GM12878 (cell line): Measurements from ENCODE around the gene SFXN5. TPM values are rescaled to one million over a fixed set of nuclear protein-coding genes. Genes with fewer than 3 reads are reported as not detected.

Experiments
- ATAC-seq: fragments of 200-7000 bp; cut with Tn5 transposase; 3 replicates; pipeline ENCODE4 v1.9.1; 2020; ENCODE audit warnings: mild to moderate bottlenecking, moderate library complexity
- BruUV-seq: library from RNA; stranded (reverse); fragments of 400-500 nt; replicated peaks from 2 replicates; lab custom pipeline; 2021; lab: Mats Ljungman, UMichigan
- CTCF ChIA-PET: fragments of 300-600 bp; sonication (Branson Sonifier 250); formaldehyde crosslinking; extraction: SDS; loops from one replicate; lab custom pipeline; 2021; ENCODE audit warnings: inconsistent platforms; lab: Yijun Ruan, JAX
- POLR2A ChIA-PET: fragments of 350-600 bp; formaldehyde crosslinking; extraction: SDS; loops from one replicate; lab custom pipeline; 2021; ENCODE audit warnings: inconsistent platforms; lab: Charles Lee
- RAD21 ChIA-PET: fragments of 300-600 bp; sonication (Branson Sonifier 250); formaldehyde crosslinking; loops from one replicate; lab custom pipeline; 2023; ENCODE audit warnings: antibody characterized with exemption; ENCODE audit not compliant: unreplicated experiment; lab: Charles Lee
- SMC1A ChIA-PET: fragments of 300-600 bp; sonication (Branson Sonifier 250); formaldehyde crosslinking; loops from one replicate; lab custom pipeline; 2023; ENCODE audit not compliant: unreplicated experiment, uncharacterized antibody; lab: Charles Lee
- DNase-seq: peaks from one replicate; pipeline ENCODE4 v3.0.0-alpha.2; 2011; ENCODE audit warnings: low read depth, low spot score
- FAIRE-seq: peaks from 3 replicates; lab custom pipeline; 2011; peaks lifted over from hg19 to GRCh38; lab: Jason Lieb, UNC
- H2AFZ ChIP-seq: 2 replicates; pipeline ENCODE4 v1.6.0; 2011; ENCODE audit warnings: low read depth, low read length, control low read depth; ENCODE audit not compliant: control insufficient read depth
- H3K27ac ChIP-seq: 2 replicates; pipeline ENCODE4 v1.5.1; 2011; ENCODE audit warnings: control low read depth; ENCODE audit not compliant: control insufficient read depth, insufficient read depth
- H3K27me3 ChIP-seq, 2 experiments: replicated peaks in 1 of 2; 2 replicates each; pipeline versions ENCODE4 v1.6.0 to v1.6.1; 2011; ENCODE audit warnings: low read length in 1 of 2; ENCODE audit not compliant: control insufficient read depth in 2 of 2, insufficient read depth in 2 of 2
- H3K36me3 ChIP-seq, 2 experiments: 2 replicates each; pipeline ENCODE4 v1.5.1; 2011; ENCODE audit warnings: low read length in 1 of 2; ENCODE audit not compliant: control insufficient read depth in 2 of 2, insufficient read depth in 2 of 2
- H3K4me1 ChIP-seq: 2 replicates; pipeline ENCODE4 v1.6.1; 2011; ENCODE audit warnings: mild to moderate bottlenecking, low read length, moderate library complexity, mixed read lengths; ENCODE audit not compliant: control insufficient read depth, insufficient read depth
- H3K4me2 ChIP-seq: 2 replicates; pipeline ENCODE4 v1.6.0; 2011; ENCODE audit warnings: control low read depth; ENCODE audit not compliant: control insufficient read depth, insufficient read depth
- H3K4me3 ChIP-seq: fragments of 200-600 bp; sonication (generic); 2 replicates; pipeline ENCODE4 v1.5.1; 2016
- H3K79me2 ChIP-seq: 2 replicates; pipeline ENCODE4 v1.6.0; 2011; ENCODE audit warnings: low read length; ENCODE audit not compliant: control insufficient read depth, insufficient read depth
- H3K9ac ChIP-seq: 2 replicates; pipeline ENCODE4 v1.8.0; 2011; ENCODE audit warnings: low read length, control low read depth, mixed read lengths; ENCODE audit not compliant: control insufficient read depth, insufficient read depth
- H3K9me3 ChIP-seq: replicated peaks from 3 replicates; pipeline ENCODE4 v1.5.1; 2011; ENCODE audit warnings: mild to moderate bottlenecking, low read length; ENCODE audit not compliant: control insufficient read depth, insufficient read depth
- H4K20me1 ChIP-seq: 2 replicates; pipeline ENCODE4 v1.6.0; 2011; ENCODE audit not compliant: control insufficient read depth, insufficient read depth
- ATF7 ChIP-seq: fragments of 450-650 bp; IDR thresholded peaks from 2 replicates; pipeline ENCODE4 v1.6.1; 2016; ENCODE audit warnings: low read depth, mild to moderate bottlenecking
- EZH2 ChIP-seq: IDR thresholded peaks from 2 replicates; pipeline ENCODE4 v1.6.1; 2012; ENCODE audit warnings: low read depth, mild to moderate bottlenecking, control low read depth, inconsistent platforms, low read length, borderline replicate concordance; ENCODE audit not compliant: control insufficient read depth
- FOS ChIP-seq: IDR thresholded peaks from 3 replicates; pipeline ENCODE4 v1.6.1; 2011; ENCODE audit warnings: borderline replicate concordance; ENCODE audit not compliant: insufficient read length; ENCODE audit errors: extremely low read depth
- HDAC6 ChIP-seq: fragments of 200-600 bp; sonication (generic); IDR thresholded peaks from one replicate; pipeline ENCODE4 v1.8.0; 2017; ENCODE audit warnings: antibody characterized with exemption; ENCODE audit not compliant: unreplicated experiment
- JUND ChIP-seq: IDR thresholded peaks from 2 replicates; pipeline ENCODE4 v1.6.1; 2012; ENCODE audit warnings: low read depth, mild to moderate bottlenecking, low read length, improper control_type of control experiment, moderate library complexity
- MXI1 ChIP-seq: fragments of 150-350 bp; IDR thresholded peaks from 2 replicates; pipeline ENCODE4 v1.6.1; 2011; ENCODE audit warnings: low read depth, mild to moderate bottlenecking, inconsistent platforms, low read length, improper control_type of control experiment
- NFYA ChIP-seq: IDR thresholded peaks from 2 replicates; pipeline ENCODE4 v1.6.1; 2011; ENCODE audit warnings: low read depth, mild to moderate bottlenecking, low read length, improper control_type of control experiment, borderline replicate concordance
- PAX5 ChIP-seq: IDR thresholded peaks from 2 replicates; pipeline ENCODE4 v1.6.1; 2011; ENCODE audit warnings: low read depth, low read length, borderline replicate concordance
- ZBED1 ChIP-seq: IDR thresholded peaks from 2 replicates; pipeline ENCODE4 v1.6.1; 2016; ENCODE audit warnings: borderline replicate concordance
- ZNF207 ChIP-seq: fragments of 450-650 bp; IDR thresholded peaks from 2 replicates; pipeline ENCODE4 v1.6.1; 2014; ENCODE audit warnings: antibody characterized with exemption, mild to moderate bottlenecking, borderline replicate concordance
- ZSCAN29 ChIP-seq: fragments of 450-650 bp; IDR thresholded peaks from 2 replicates; pipeline ENCODE4 v1.6.1; 2017; ENCODE audit warnings: mild to moderate bottlenecking, moderate library complexity
- whole genome bisulfite sequencing: methylation state at CpG from one replicate; pipeline ENCODE4 v1.1.6; 2016; ENCODE audit warnings: low lambda C conversion rate; ENCODE audit not compliant: insufficient replicate concordance, insufficient coverage; ENCODE audit errors: missing lambda C conversion rate; 5-methylcytosine and 5-hydroxymethylcytosine counted together
- in situ Hi-C: fragments of 300-500 bp; cut with MboI; formaldehyde crosslinking; loops from 9 replicates; pipeline ENCODE4 v1.14.3; 2018; ENCODE audit warnings: mixed read lengths
- intact Hi-C: fragments of 100-400 bp; cut with micrococcal nuclease; formaldehyde crosslinking; loops from one replicate; pipeline ENCODE4 v1.14.2; 2022; ENCODE audit not compliant: unreplicated experiment
- polyA plus RNA-seq, 11 experiments: library from polyadenylated mRNA; depleted of rRNA in 4 of 11; unstranded in 6 of 11; stranded (reverse) in 5 of 11; fragments of >200 nt; fragmentation: Nextera tagmentation in 4 of 11; fragmentation: Illumina TruSeq in 1 of 11; extraction: Ambion mirVana in 4 of 11; extraction: Trizol in 1 of 11; gene quantifications; 1 replicate in 1 of 11; 2 replicates in 10 of 11; pipeline versions ENCODE4 v1.2.1 to v1.2.3, GENCODE V29; 2011 to 2016; ENCODE audit warnings: inconsistent platforms in 2 of 11, missing spikeins in 2 of 11, low read depth in 1 of 11
- total RNA-seq, 4 experiments: library from RNA; depleted of rRNA in 3 of 4; stranded (reverse); fragments of >200 nt in 3 of 4; fragmentation: Illumina TruSeq in 1 of 4; extraction: Trizol in 1 of 4; gene quantifications; 2 replicates each; pipeline versions ENCODE4 v1.2.1 to v1.2.3, GENCODE V29; 2013 to 2021
- TF ChIP-seq, protein P1 (sequence below): fragments of 450-650 bp; IDR thresholded peaks from 2 replicates; pipeline ENCODE4 v1.6.1; 2018; ENCODE audit warnings: borderline replicate concordance, mild to moderate bottlenecking; ENCODE audit not compliant: partially characterized antibody
- TF ChIP-seq, protein P2 (sequence below): fragments of 450-650 bp; conservative IDR thresholded peaks from 2 replicates; pipeline ENCODE4 v1.6.1; 2017; ENCODE audit warnings: mild to moderate bottlenecking, moderate library complexity
- TF ChIP-seq, protein P3 (sequence below): fragments of 450-650 bp; IDR thresholded peaks from 2 replicates; pipeline ENCODE4 v1.6.1; 2017; ENCODE audit warnings: low read depth, mild to moderate bottlenecking, moderate library complexity

SFXN5 gene
- total and polyA plus RNA-seq, 10 of the 15 experiments (the other 5 are each of a cell fraction or from before 2014, with no cell fraction given): 3.3 to 15.9 (median 11.2) TPM

DNA sequence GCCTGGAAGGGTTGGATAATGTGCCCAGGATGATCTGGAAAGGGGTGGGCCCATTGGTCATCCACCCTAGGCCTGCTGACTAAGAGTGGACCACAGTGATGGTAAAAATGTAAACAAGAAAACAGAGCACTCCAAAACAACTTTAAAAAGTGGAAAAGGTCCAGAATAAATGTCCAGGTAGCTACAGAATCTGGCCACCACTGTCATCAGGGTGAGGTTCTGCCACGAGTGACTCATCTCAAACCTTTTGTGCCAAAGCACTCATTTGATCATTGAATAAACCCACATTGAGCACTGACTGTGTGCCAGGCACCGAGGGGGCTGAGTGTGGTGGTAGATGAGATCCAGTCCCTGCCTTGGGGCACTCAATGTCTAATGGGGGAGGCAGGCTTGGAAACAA, 89.3 kb downstream of the SFXN5 start:
- Histone ChIP-seq H3K79me2 (no peaks in the 10 kb centered on the region), H3K27ac (no peak overlapping the region), H3K4me3 (no peak overlapping the region), H3K36me3 (no peaks in the 10 kb centered on the region), H3K9me3 (no peaks in the 10 kb centered on the region), H3K4me2 (no peak overlapping the region), H2AFZ (no peak overlapping the region), H3K4me1 (no peaks in the 10 kb centered on the region), H4K20me1 (no peaks in the 10 kb centered on the region), H3K9ac (no peak overlapping the region), H3K27me3 (no peaks in the 10 kb centered on the region)
- ChIA-PET POLR2A (no interaction called here), SMC1A (no interaction called here), CTCF (interaction anchor here (3.0 kb wide), 1 partner anchor 8 kb away, joined by 23 read pairs; no protein-coding TSS in a partner anchor), RAD21 (no interaction called here)
- TF ChIP-seq EZH2 (no peak), ZNF207 (no peak), MXI1 (no peak), ZSCAN29 (no peak), PAX5 (no peak), JUND (no peak), FOS (no peak), ZBED1 (no peak), NFYA (no peak), ATF7 (no peak), HDAC6 (no peak)
- TF ChIP-seq, protein P1, sequence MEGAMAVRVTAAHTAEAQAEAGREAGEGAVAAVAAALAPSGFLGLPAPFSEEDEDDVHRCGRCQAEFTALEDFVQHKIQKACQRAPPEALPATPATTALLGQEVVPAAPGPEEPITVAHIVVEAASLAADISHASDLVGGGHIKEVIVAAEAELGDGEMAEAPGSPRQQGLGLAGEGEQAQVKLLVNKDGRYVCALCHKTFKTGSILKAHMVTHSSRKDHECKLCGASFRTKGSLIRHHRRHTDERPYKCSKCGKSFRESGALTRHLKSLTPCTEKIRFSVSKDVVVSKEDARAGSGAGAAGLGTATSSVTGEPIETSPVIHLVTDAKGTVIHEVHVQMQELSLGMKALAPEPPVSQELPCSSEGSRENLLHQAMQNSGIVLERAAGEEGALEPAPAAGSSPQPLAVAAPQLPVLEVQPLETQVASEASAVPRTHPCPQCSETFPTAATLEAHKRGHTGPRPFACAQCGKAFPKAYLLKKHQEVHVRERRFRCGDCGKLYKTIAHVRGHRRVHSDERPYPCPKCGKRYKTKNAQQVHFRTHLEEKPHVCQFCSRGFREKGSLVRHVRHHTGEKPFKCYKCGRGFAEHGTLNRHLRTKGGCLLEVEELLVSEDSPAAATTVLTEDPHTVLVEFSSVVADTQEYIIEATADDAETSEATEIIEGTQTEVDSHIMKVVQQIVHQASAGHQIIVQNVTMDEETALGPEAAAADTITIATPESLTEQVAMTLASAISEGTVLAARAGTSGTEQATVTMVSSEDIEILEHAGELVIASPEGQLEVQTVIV: no peak
- TF ChIP-seq, protein P2, sequence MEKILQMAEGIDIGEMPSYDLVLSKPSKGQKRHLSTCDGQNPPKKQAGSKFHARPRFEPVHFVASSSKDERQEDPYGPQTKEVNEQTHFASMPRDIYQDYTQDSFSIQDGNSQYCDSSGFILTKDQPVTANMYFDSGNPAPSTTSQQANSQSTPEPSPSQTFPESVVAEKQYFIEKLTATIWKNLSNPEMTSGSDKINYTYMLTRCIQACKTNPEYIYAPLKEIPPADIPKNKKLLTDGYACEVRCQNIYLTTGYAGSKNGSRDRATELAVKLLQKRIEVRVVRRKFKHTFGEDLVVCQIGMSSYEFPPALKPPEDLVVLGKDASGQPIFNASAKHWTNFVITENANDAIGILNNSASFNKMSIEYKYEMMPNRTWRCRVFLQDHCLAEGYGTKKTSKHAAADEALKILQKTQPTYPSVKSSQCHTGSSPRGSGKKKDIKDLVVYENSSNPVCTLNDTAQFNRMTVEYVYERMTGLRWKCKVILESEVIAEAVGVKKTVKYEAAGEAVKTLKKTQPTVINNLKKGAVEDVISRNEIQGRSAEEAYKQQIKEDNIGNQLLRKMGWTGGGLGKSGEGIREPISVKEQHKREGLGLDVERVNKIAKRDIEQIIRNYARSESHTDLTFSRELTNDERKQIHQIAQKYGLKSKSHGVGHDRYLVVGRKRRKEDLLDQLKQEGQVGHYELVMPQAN: no peak
- TF ChIP-seq, protein P3, sequence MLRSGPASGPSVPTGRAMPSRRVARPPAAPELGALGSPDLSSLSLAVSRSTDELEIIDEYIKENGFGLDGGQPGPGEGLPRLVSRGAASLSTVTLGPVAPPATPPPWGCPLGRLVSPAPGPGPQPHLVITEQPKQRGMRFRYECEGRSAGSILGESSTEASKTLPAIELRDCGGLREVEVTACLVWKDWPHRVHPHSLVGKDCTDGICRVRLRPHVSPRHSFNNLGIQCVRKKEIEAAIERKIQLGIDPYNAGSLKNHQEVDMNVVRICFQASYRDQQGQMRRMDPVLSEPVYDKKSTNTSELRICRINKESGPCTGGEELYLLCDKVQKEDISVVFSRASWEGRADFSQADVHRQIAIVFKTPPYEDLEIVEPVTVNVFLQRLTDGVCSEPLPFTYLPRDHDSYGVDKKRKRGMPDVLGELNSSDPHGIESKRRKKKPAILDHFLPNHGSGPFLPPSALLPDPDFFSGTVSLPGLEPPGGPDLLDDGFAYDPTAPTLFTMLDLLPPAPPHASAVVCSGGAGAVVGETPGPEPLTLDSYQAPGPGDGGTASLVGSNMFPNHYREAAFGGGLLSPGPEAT: no peak
- intact Hi-C loops: no loop called here
- ATAC-seq (no peak), FAIRE-seq (no peak), DNase-seq (no peak)
- in situ Hi-C loops: no loop called here
- BruUV-seq: no TSS peak
- WGBS: 16% methylated on average over 2 of the region's 2 CpGs
